Measurements from ENCODE around the gene UBA3.

UBA3 gene

GRCh38 chr3:69032142-69032541 is 48.0 kb downstream of the UBA3 start:
- H3K4me3 ChIP-seq (ENCODE audit: low read depth, low read length) = no peak overlapping the region
- TF ChIP-seq, protein P1, sequence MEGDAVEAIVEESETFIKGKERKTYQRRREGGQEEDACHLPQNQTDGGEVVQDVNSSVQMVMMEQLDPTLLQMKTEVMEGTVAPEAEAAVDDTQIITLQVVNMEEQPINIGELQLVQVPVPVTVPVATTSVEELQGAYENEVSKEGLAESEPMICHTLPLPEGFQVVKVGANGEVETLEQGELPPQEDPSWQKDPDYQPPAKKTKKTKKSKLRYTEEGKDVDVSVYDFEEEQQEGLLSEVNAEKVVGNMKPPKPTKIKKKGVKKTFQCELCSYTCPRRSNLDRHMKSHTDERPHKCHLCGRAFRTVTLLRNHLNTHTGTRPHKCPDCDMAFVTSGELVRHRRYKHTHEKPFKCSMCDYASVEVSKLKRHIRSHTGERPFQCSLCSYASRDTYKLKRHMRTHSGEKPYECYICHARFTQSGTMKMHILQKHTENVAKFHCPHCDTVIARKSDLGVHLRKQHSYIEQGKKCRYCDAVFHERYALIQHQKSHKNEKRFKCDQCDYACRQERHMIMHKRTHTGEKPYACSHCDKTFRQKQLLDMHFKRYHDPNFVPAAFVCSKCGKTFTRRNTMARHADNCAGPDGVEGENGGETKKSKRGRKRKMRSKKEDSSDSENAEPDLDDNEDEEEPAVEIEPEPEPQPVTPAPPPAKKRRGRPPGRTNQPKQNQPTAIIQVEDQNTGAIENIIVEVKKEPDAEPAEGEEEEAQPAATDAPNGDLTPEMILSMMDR (IDR thresholded peaks at IDR 0.05; ENCODE audit: low read depth, low read length, missing control alignments) = no peak
- in situ Hi-C loops (cut with HindIII; ENCODE audit: low sequenced_read_pairs) = no loop called here
- DNase-seq (ENCODE audit: low read depth) = no peak

- TF ChIP-seq, protein P1 (IDR thresholded peaks at IDR 0.05; ENCODE audit: low read depth, low read length, missing control alignments) = no peak
- no peak for DNase-seq (ENCODE audit: low read depth)
- H3K4me3 ChIP-seq (ENCODE audit: low read depth, low read length) = no peak overlapping the region
- in situ Hi-C loops (cut with HindIII; ENCODE audit: low sequenced_read_pairs) = no loop called here
Observed at GRCh38 chr3:69031635-69032034, 48.5 kb downstream of the UBA3 start.

DNA sequence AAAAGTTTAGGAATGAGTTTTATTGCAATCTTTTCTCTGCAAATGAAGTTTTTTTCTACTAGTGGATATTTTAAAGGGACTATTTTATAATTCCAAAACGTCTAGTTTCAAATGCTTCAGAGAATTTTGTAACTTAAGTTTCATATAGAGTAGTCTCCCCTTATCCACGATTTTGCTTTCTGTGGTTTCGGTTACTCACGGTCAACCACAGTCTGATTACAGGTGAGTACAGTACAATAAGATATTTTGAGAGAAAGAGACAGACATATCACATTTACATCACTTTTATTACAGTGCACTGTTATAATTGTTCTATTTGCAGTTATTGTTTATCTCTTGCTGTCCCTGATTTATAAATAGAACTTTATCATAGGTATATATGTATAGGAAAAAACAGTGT is 59.3 kb downstream of the UBA3 start:
- TF ChIP-seq, protein P1 (IDR thresholded peaks at IDR 0.05; ENCODE audit: low read depth, low read length, missing control alignments) = no peak
- H3K4me3 ChIP-seq (ENCODE audit: low read depth, low read length) = no peak overlapping the region
- in situ Hi-C loops (cut with HindIII; ENCODE audit: low sequenced_read_pairs) = no loop called here
- no peak for DNase-seq (ENCODE audit: low read depth)

DNA sequence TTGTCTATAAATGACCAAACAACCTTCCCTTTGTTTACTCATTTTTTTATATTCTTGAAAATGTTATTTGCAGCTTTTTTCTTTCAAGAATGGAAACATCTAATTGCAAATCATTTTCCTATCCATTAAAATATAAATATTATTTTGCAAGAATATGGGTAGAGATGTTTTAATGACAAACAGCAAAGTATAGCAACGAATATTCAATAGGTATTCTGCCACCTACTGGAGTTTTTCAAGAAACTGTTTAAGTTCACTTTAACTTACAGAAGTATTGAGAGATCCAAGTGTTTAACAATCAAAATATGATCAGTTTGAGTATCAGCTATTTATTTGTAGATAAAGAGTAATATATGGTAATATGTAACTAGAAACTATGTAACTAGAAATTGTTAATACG is 59.7 kb downstream of the UBA3 start:
- in situ Hi-C loops (cut with HindIII; ENCODE audit: low sequenced_read_pairs) = no loop called here
- no peak for DNase-seq (ENCODE audit: low read depth)
- TF ChIP-seq, protein P1 (IDR thresholded peaks at IDR 0.05; ENCODE audit: low read depth, low read length, missing control alignments) = no peak
- no peak overlapping the region for H3K4me3 ChIP-seq (ENCODE audit: low read depth, low read length)

DNA sequence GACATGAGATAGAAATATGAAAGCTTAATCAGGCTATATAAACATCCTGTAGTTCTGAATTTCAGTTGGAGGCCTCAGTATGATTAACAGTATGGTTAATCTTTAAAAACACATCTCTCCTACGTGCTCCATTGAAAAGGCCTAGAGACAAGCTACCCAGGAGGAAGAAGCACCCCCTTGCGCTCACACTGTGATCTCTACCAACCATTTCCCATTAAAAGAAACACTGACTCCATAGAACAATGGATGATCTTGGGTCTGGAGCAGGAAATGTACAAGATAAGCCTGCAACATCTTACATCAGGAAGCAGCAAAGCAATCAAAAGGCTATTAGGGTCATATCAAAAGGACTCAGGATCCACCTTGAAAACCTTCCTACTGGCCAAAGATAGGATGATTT is 63.3 kb downstream of the UBA3 start:
- no peak overlapping the region for H3K4me3 ChIP-seq (ENCODE audit: low read depth, low read length)
- no peak for DNase-seq (ENCODE audit: low read depth)
- TF ChIP-seq, protein P1 (IDR thresholded peaks at IDR 0.05; ENCODE audit: low read depth, low read length, missing control alignments) = no peak
- in situ Hi-C loops (cut with HindIII; ENCODE audit: low sequenced_read_pairs) = no loop called here

DNA sequence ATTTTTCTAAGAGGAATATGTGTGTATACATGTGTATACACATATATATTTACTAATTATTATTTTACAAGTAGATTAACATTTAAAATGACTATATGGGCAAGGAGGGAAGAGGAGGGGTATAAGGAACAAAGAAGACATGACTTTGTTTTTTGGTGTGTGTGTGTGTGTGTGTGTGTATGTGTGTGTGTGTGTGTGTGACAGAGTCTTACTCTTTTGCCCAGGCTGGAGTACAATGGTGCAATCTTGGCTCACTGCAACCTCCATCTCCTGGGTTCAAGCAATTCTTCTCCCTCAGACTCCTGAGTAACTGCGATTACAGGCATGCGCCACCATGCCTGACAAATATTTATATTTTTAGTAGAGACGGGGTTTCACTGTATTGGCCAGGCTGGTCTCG is 64.1 kb downstream of the UBA3 start:
- TF ChIP-seq, protein P1 (IDR thresholded peaks at IDR 0.05; ENCODE audit: low read depth, low read length, missing control alignments) = no peak
- in situ Hi-C loops (cut with HindIII; ENCODE audit: low sequenced_read_pairs) = no loop called here
- DNase-seq (ENCODE audit: low read depth) = no peak
- no peak overlapping the region for H3K4me3 ChIP-seq (ENCODE audit: low read depth, low read length)
